IMR-90 (cell line): ENCODE measurements around the gene CLTCL1. TPM values are rescaled to one million over a fixed set of nuclear protein-coding genes. Genes with fewer than 3 reads are reported as not detected.

Source experiments
- ATAC-seq: fragments of 200-7000 bp; cut with Tn5 transposase; 2 replicates; pipeline ENCODE4 v1.9.1; 2020; ENCODE audit warnings: low read depth, mild to moderate bottlenecking, moderate library complexity
- BruUV-seq: library from RNA; stranded (reverse); fragments of 400-500 nt; replicated peaks from 2 replicates; lab custom pipeline; 2021; lab: Mats Ljungman, UMichigan
- CTCF ChIA-PET: fragments of 300-600 bp; formaldehyde crosslinking; extraction: SDS; loops from one replicate; lab custom pipeline; 2021; ENCODE audit warnings: antibody characterized with exemption; lab: Yijun Ruan, JAX
- POLR2A ChIA-PET: fragments of 300-600 bp; sonication (Branson Sonifier 250); formaldehyde crosslinking; loops from one replicate; lab custom pipeline; 2022; ENCODE audit warnings: antibody characterized with exemption; ENCODE audit not compliant: unreplicated experiment; lab: Charles Lee
- DNase-seq: peaks from one replicate; pipeline ENCODE4 v3.0.0; 2013
- H2AFZ ChIP-seq: replicated peaks from 2 replicates; pipeline ENCODE3; 2013; ENCODE audit warnings: low read length, mild to moderate bottlenecking; ENCODE audit not compliant: poor library complexity
- H2AK5ac ChIP-seq: 2 replicates; pipeline ENCODE4 v1.6.1; 2013; ENCODE audit warnings: low read depth, low read length, inconsistent platforms
- H2AK9ac ChIP-seq: replicated peaks from 2 replicates; pipeline ENCODE3; 2013; ENCODE audit warnings: mild to moderate bottlenecking, low read depth, low read length, moderate library complexity; ENCODE audit not compliant: poor library complexity
- H2BK120ac ChIP-seq: 2 replicates; pipeline ENCODE4 v1.6.1; 2013; ENCODE audit warnings: low read depth, low read length, inconsistent platforms
- H2BK15ac ChIP-seq: 3 replicates; pipeline ENCODE4 v1.6.1; 2013; ENCODE audit warnings: low read depth, low read length, inconsistent platforms
- H2BK20ac ChIP-seq: 2 replicates; pipeline ENCODE4 v1.6.1; 2013; ENCODE audit warnings: low read depth, mild to moderate bottlenecking, inconsistent platforms, low read length, moderate library complexity
- H2BK5ac ChIP-seq: 2 replicates; pipeline ENCODE4 v1.6.1; 2013; ENCODE audit warnings: mild to moderate bottlenecking, low read depth, low read length, inconsistent platforms; ENCODE audit not compliant: poor library complexity, severe bottlenecking
- H3K14ac ChIP-seq: replicated peaks from 2 replicates; pipeline ENCODE4 v1.6.1; 2013; ENCODE audit warnings: low read depth, low read length, inconsistent platforms
- H3K18ac ChIP-seq: 2 replicates; pipeline ENCODE4 v1.6.1; 2013; ENCODE audit warnings: low read depth, low read length, control low read depth
- H3K23ac ChIP-seq: 2 replicates; pipeline ENCODE4 v1.6.1; 2013; ENCODE audit warnings: low read depth, low read length, inconsistent platforms
- H3K27ac ChIP-seq: 2 replicates; pipeline ENCODE4 v1.5.1; 2013; ENCODE audit warnings: mild to moderate bottlenecking, control low read depth, low read length; ENCODE audit not compliant: insufficient read depth
- H3K27me3 ChIP-seq: 2 replicates; pipeline ENCODE4 v1.6.1; 2013; ENCODE audit warnings: low read length; ENCODE audit not compliant: control insufficient read depth, insufficient read depth
- H3K36me3 ChIP-seq: 2 replicates; pipeline ENCODE4 v1.6.1; 2013; ENCODE audit warnings: low read length, mixed read lengths; ENCODE audit not compliant: control insufficient read depth, insufficient read depth
- H3K4ac ChIP-seq: 2 replicates; pipeline ENCODE4 v1.6.1; 2013; ENCODE audit warnings: low read depth, low read length, inconsistent platforms
- H3K4me1 ChIP-seq: 2 replicates; pipeline ENCODE4 v1.6.1; 2013; ENCODE audit warnings: low read length, mixed read lengths; ENCODE audit not compliant: control insufficient read depth, insufficient read depth
- H3K4me2 ChIP-seq: 2 replicates; pipeline ENCODE4 v1.6.1; 2013; ENCODE audit warnings: low read depth, mild to moderate bottlenecking, control low read depth, low read length, moderate library complexity
- H3K4me3 ChIP-seq: 2 replicates; pipeline ENCODE4 v1.5.1; 2013; ENCODE audit warnings: low read depth, mild to moderate bottlenecking, control low read depth, low read length, moderate library complexity; ENCODE audit not compliant: insufficient read depth
- H3K56ac ChIP-seq: 2 replicates; pipeline ENCODE4 v1.6.1; 2013; ENCODE audit warnings: low read length, inconsistent platforms; ENCODE audit not compliant: insufficient read depth; ENCODE audit errors: extremely low read depth
- H3K79me1 ChIP-seq, 2 experiments: 2 replicates each; pipeline ENCODE4 v1.6.1; 2013; ENCODE audit warnings: low read length in 2 of 2, inconsistent platforms in 1 of 2, low read depth in 1 of 2
- H3K9ac ChIP-seq: 2 replicates; pipeline ENCODE4 v1.6.1; 2013; ENCODE audit warnings: low read depth, low read length, control low read depth
- H3K9me1 ChIP-seq: 2 replicates; pipeline ENCODE4 v1.6.1; 2013; ENCODE audit warnings: low read length, inconsistent platforms; ENCODE audit not compliant: insufficient read depth
- H3K9me3 ChIP-seq: 2 replicates; pipeline ENCODE4 v1.6.1; 2013; ENCODE audit warnings: low read length; ENCODE audit not compliant: control insufficient read depth, insufficient read depth
- H4K20me1 ChIP-seq: 2 replicates; pipeline ENCODE4 v1.6.1; 2013; ENCODE audit warnings: low read length, inconsistent platforms; ENCODE audit not compliant: insufficient read depth
- H4K5ac ChIP-seq: 2 replicates; pipeline ENCODE4 v1.6.1; 2013; ENCODE audit warnings: mild to moderate bottlenecking, low read depth, low read length, control low read depth
- H4K8ac ChIP-seq, 2 experiments: 2 replicates each; pipeline ENCODE4 v1.6.1; 2013; ENCODE audit warnings: low read depth in 2 of 2, low read length in 2 of 2, control low read depth in 1 of 2, inconsistent platforms in 1 of 2
- H4K91ac ChIP-seq: 2 replicates; pipeline ENCODE4 v1.6.1; 2013; ENCODE audit warnings: low read depth, low read length, inconsistent platforms; ENCODE audit not compliant: insufficient read depth
- CHD1 ChIP-seq: IDR thresholded peaks from 2 replicates; pipeline ENCODE4 v1.6.1; 2012; ENCODE audit warnings: low read depth, low read length, improper control_type of control experiment
- SMC3 ChIP-seq: fragments of 150-350 bp; IDR thresholded peaks from 2 replicates; pipeline ENCODE4 v1.6.1; 2016; ENCODE audit warnings: low read depth, mild to moderate bottlenecking, antibody characterized with exemption, low read length, moderate library complexity
- WGBS, 2 experiments: methylation state at CpG; one replicate each; pipeline versions ENCODE4 v1.1.5 to v1.1.7; 2013; ENCODE audit warnings: missing lambda C conversion rate in 2 of 2; ENCODE audit not compliant: insufficient read length in 1 of 2; ENCODE audit errors: extremely low coverage in 2 of 2; 5-methylcytosine and 5-hydroxymethylcytosine counted together
- dilution Hi-C: fragments of 300-500 bp; cut with HindIII; formaldehyde crosslinking; loops from one replicate; pipeline ENCODE4 v1.14.3; 2018; ENCODE audit warnings: low sequenced_read_pairs; ENCODE audit not compliant: unreplicated experiment
- in situ Hi-C: fragments of 300-500 bp; cut with MboI; formaldehyde crosslinking; loops from 3 replicates; pipeline ENCODE4 v1.14.3; 2019; ENCODE audit warnings: low sequenced_read_pairs, inconsistent platforms, mixed read lengths
- intact Hi-C: fragments of 100-400 bp; cut with micrococcal nuclease; formaldehyde crosslinking; loops from 2 replicates; pipeline ENCODE4 v1.10.0; 2022
- polyA plus RNA-seq, 3 experiments: library from polyadenylated mRNA; depleted of rRNA; stranded (reverse); fragments of >200 nt; gene quantifications; 2 replicates each; pipeline ENCODE4 v1.2.3, GENCODE V29; 2012; ENCODE audit warnings: low replicate concordance in 1 of 3
- total RNA-seq: library from RNA; depleted of rRNA; stranded (reverse); fragments of >200 nt; gene quantifications from 2 replicates; pipeline ENCODE4 v1.2.3, GENCODE V29; 2012

CLTCL1 gene
- total and polyA plus RNA-seq, 2 of the 4 experiments (the other 2 are of a cell fraction), result 6.2 to 8.1 TPM

DNA sequence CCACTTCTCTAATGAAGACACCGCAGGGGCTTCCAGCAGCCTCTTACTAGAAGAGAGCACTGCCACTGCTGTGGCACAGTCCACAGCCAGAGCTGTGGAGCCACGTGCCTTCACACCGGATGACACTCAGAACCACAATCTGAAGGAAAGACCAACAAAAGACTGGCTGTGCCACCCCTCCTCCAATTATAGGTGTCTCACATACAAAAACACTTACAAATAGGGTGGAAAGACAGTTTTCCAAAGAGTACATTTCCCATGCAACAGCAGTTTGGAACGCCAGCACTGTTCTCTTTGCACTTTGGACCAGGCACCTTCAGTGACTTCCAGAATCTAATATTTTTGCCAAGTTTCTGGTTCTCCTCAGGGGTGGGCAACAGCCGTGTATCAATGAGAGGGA is 74.9 kb downstream of the CLTCL1 start:
- ChIA-PET POLR2A (no interaction called here), CTCF (no interaction called here)
- no peak overlapping the region for H2BK5ac ChIP-seq
- no peak overlapping the region for H3K4me2 ChIP-seq
- H3K23ac ChIP-seq, result no peak overlapping the region
- H2AK9ac ChIP-seq, result no peak overlapping the region
- peaks cover 7% of the 10 kb centered on the region; the same call in 1 of the 2 replicates for H3K9me1 ChIP-seq
- H2BK15ac ChIP-seq, result no peak overlapping the region
- H3K27ac ChIP-seq, result no peak overlapping the region
- no peaks in the 10 kb centered on the region for H4K20me1 ChIP-seq
- no TSS peak for BruUV-seq
- no peak overlapping the region for H3K9ac ChIP-seq
- no peak overlapping the region for H3K14ac ChIP-seq
- no peaks in the 10 kb centered on the region for H3K79me1 ChIP-seq
- dilution Hi-C loops (no loop called here), in situ Hi-C loops (no loop called here), intact Hi-C loops (no loop called here)
- whole genome bisulfite sequencing, 2 experiments, result 100% methylated on average over 1 of the region's 5 CpGs; no CpG with 5 or more reads in 1 of the 2 experiments
- no peak overlapping the region for H2AFZ ChIP-seq
- no peak overlapping the region for H3K18ac ChIP-seq
- H3K36me3 ChIP-seq, result peaks cover 9% of the 10 kb centered on the region
- no peak overlapping the region for H2BK120ac ChIP-seq
- peaks cover 2% of the 10 kb centered on the region; the same call in 1 of the 2 replicates for H3K4me1 ChIP-seq
- no peak overlapping the region for H4K8ac ChIP-seq
- no peak for TF ChIP-seq SMC3
- TF ChIP-seq CHD1, result no peak
- no peak overlapping the region for H3K4ac ChIP-seq
- no peaks in the 10 kb centered on the region for H3K9me3 ChIP-seq
- H2BK20ac ChIP-seq, result no peak overlapping the region
- DNase-seq (no peak), ATAC-seq (no peak)
- no peaks in the 10 kb centered on the region for H3K27me3 ChIP-seq
- H2AK5ac ChIP-seq, result no peak overlapping the region
- no peak overlapping the region for H3K56ac ChIP-seq
- H4K91ac ChIP-seq, result no peak overlapping the region
- H3K4me3 ChIP-seq, result no peak overlapping the region
- H4K5ac ChIP-seq, result no peak overlapping the region
